Transverse colon (tissue), 3 donors: ENCODE measurements around the gene CDK5RAP2.

Experiments used
- EP300 ChIP-seq: sonication (generic); formaldehyde crosslinking; IDR thresholded peaks from one replicate; pipeline ENCODE4 v1.6.1; 2017; ENCODE audit warnings: antibody characterized with exemption, low read depth
- TF ChIP-seq, protein P1 (sequence below), 5 experiments: fragments of 200-600 bp in 3 of 5; fragments of 450-650 bp in 2 of 5; sonication (generic) in 3 of 5; IDR thresholded peaks; 1 replicate in 2 of 5; 2 replicates in 3 of 5; pipeline ENCODE4 v1.5.1; 2016 to 2017; ENCODE audit warnings: antibody characterized with exemption in 5 of 5, inconsistent platforms in 3 of 5, mild to moderate bottlenecking in 2 of 5, moderate library complexity in 1 of 5

DNA sequence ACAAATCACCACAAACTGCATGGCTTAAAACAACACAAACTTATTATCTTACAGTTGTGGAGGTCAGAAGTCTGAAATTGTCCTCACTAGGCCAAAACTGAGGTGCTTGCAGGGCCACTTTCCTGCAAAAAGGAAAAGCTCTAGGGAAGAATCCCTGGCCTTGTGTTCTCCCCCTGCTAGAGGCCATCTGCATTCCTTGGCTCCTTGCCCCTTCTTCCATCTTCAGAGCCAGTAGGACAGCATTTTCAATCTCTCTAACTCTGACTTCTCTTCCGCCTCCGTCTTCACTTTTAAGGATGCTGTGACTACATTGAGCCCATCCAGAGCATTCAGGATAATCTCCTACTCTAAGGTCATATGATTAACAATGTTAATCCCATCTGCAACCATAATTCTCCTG lies 236.6 kb downstream of the CDK5RAP2 start:
- TF ChIP-seq, protein P1, sequence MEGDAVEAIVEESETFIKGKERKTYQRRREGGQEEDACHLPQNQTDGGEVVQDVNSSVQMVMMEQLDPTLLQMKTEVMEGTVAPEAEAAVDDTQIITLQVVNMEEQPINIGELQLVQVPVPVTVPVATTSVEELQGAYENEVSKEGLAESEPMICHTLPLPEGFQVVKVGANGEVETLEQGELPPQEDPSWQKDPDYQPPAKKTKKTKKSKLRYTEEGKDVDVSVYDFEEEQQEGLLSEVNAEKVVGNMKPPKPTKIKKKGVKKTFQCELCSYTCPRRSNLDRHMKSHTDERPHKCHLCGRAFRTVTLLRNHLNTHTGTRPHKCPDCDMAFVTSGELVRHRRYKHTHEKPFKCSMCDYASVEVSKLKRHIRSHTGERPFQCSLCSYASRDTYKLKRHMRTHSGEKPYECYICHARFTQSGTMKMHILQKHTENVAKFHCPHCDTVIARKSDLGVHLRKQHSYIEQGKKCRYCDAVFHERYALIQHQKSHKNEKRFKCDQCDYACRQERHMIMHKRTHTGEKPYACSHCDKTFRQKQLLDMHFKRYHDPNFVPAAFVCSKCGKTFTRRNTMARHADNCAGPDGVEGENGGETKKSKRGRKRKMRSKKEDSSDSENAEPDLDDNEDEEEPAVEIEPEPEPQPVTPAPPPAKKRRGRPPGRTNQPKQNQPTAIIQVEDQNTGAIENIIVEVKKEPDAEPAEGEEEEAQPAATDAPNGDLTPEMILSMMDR (IDR thresholded peaks at IDR 0.05) = no peak
- TF ChIP-seq EP300 = no peak
